GM12878 (cell line): ENCODE measurements around the gene RADIL. TPM values are rescaled to one million over a fixed set of nuclear protein-coding genes. Genes with fewer than 3 reads are reported as not detected.

Experiments
- ATAC-seq: fragments of 200-7000 bp; cut with Tn5 transposase; 3 replicates; pipeline ENCODE4 v1.9.1; 2020; ENCODE audit warnings: mild to moderate bottlenecking, moderate library complexity
- BruUV-seq: library from RNA; stranded (reverse); fragments of 400-500 nt; replicated peaks from 2 replicates; lab custom pipeline; 2021; lab: Mats Ljungman, UMichigan
- CTCF ChIA-PET: fragments of 300-600 bp; sonication (Branson Sonifier 250); formaldehyde crosslinking; extraction: SDS; loops from one replicate; lab custom pipeline; 2021; ENCODE audit warnings: inconsistent platforms; lab: Yijun Ruan, JAX
- POLR2A ChIA-PET: fragments of 350-600 bp; formaldehyde crosslinking; extraction: SDS; loops from one replicate; lab custom pipeline; 2021; ENCODE audit warnings: inconsistent platforms; lab: Charles Lee
- RAD21 ChIA-PET: fragments of 300-600 bp; sonication (Branson Sonifier 250); formaldehyde crosslinking; loops from one replicate; lab custom pipeline; 2023; ENCODE audit warnings: antibody characterized with exemption; ENCODE audit not compliant: unreplicated experiment; lab: Charles Lee
- SMC1A ChIA-PET: fragments of 300-600 bp; sonication (Branson Sonifier 250); formaldehyde crosslinking; loops from one replicate; lab custom pipeline; 2023; ENCODE audit not compliant: unreplicated experiment, uncharacterized antibody; lab: Charles Lee
- DNase-seq: peaks from one replicate; pipeline ENCODE4 v3.0.0-alpha.2; 2011; ENCODE audit warnings: low read depth, low spot score
- FAIRE-seq: peaks from 3 replicates; lab custom pipeline; 2011; peaks lifted over from hg19 to GRCh38; lab: Jason Lieb, UNC
- H2AFZ ChIP-seq: 2 replicates; pipeline ENCODE4 v1.6.0; 2011; ENCODE audit warnings: low read depth, low read length, control low read depth; ENCODE audit not compliant: control insufficient read depth
- H3K27ac ChIP-seq: 2 replicates; pipeline ENCODE4 v1.5.1; 2011; ENCODE audit warnings: control low read depth; ENCODE audit not compliant: control insufficient read depth, insufficient read depth
- H3K27me3 ChIP-seq, 2 experiments: replicated peaks in 1 of 2; 2 replicates each; pipeline versions ENCODE4 v1.6.0 to v1.6.1; 2011; ENCODE audit warnings: low read length in 1 of 2; ENCODE audit not compliant: control insufficient read depth in 2 of 2, insufficient read depth in 2 of 2
- H3K36me3 ChIP-seq, 2 experiments: 2 replicates each; pipeline ENCODE4 v1.5.1; 2011; ENCODE audit warnings: low read length in 1 of 2; ENCODE audit not compliant: control insufficient read depth in 2 of 2, insufficient read depth in 2 of 2
- H3K4me1 ChIP-seq: 2 replicates; pipeline ENCODE4 v1.6.1; 2011; ENCODE audit warnings: mild to moderate bottlenecking, low read length, moderate library complexity, mixed read lengths; ENCODE audit not compliant: control insufficient read depth, insufficient read depth
- H3K4me2 ChIP-seq: 2 replicates; pipeline ENCODE4 v1.6.0; 2011; ENCODE audit warnings: control low read depth; ENCODE audit not compliant: control insufficient read depth, insufficient read depth
- H3K4me3 ChIP-seq: fragments of 200-600 bp; sonication (generic); 2 replicates; pipeline ENCODE4 v1.5.1; 2016
- H3K79me2 ChIP-seq: 2 replicates; pipeline ENCODE4 v1.6.0; 2011; ENCODE audit warnings: low read length; ENCODE audit not compliant: control insufficient read depth, insufficient read depth
- H3K9ac ChIP-seq: 2 replicates; pipeline ENCODE4 v1.8.0; 2011; ENCODE audit warnings: low read length, control low read depth, mixed read lengths; ENCODE audit not compliant: control insufficient read depth, insufficient read depth
- H3K9me3 ChIP-seq: replicated peaks from 3 replicates; pipeline ENCODE4 v1.5.1; 2011; ENCODE audit warnings: mild to moderate bottlenecking, low read length; ENCODE audit not compliant: control insufficient read depth, insufficient read depth
- H4K20me1 ChIP-seq: 2 replicates; pipeline ENCODE4 v1.6.0; 2011; ENCODE audit not compliant: control insufficient read depth, insufficient read depth
- BACH1 ChIP-seq: fragments of 450-650 bp; IDR thresholded peaks from 2 replicates; pipeline ENCODE4 v1.6.1; 2017; ENCODE audit warnings: mild to moderate bottlenecking, borderline replicate concordance
- CBFB ChIP-seq: IDR thresholded peaks from 2 replicates; pipeline ENCODE4 v1.6.1; 2016; ENCODE audit warnings: antibody characterized with exemption, low read depth
- RAD21 ChIP-seq: IDR thresholded peaks from 2 replicates; pipeline ENCODE4 v1.6.1; 2011; ENCODE audit warnings: mild to moderate bottlenecking, low read depth, low read length, moderate library complexity; ENCODE audit not compliant: insufficient read depth
- SIN3A ChIP-seq: IDR thresholded peaks from 2 replicates; pipeline ENCODE4 v1.6.1; 2012; ENCODE audit warnings: low read depth, low read length, improper control_type of control experiment
- SP1 ChIP-seq: IDR thresholded peaks from one replicate; pipeline ENCODE4 v1.6.1; 2011; ENCODE audit warnings: low read depth, low read length
- SREBF2 ChIP-seq: IDR thresholded peaks from 2 replicates; pipeline ENCODE4 v1.6.1; 2012; ENCODE audit warnings: mild to moderate bottlenecking, low read length
- SRF ChIP-seq, 2 experiments: IDR thresholded peaks; 2 replicates each; pipeline ENCODE4 v1.6.1; 2011; ENCODE audit warnings: low read depth in 2 of 2, low read length in 2 of 2, mild to moderate bottlenecking in 1 of 2, moderate library complexity in 1 of 2
- TAF1 ChIP-seq: IDR thresholded peaks from 2 replicates; pipeline ENCODE4 v1.6.1; 2011; ENCODE audit warnings: mild to moderate bottlenecking, low read depth, low read length, borderline replicate concordance
- WRNIP1 ChIP-seq: IDR thresholded peaks from 2 replicates; pipeline ENCODE4 v1.6.1; 2011; ENCODE audit warnings: low read depth, low read length, improper control_type of control experiment, borderline replicate concordance
- WGBS: methylation state at CpG from one replicate; pipeline ENCODE4 v1.1.6; 2016; ENCODE audit warnings: low lambda C conversion rate; ENCODE audit not compliant: insufficient replicate concordance, insufficient coverage; ENCODE audit errors: missing lambda C conversion rate; 5-methylcytosine and 5-hydroxymethylcytosine counted together
- in situ Hi-C: fragments of 300-500 bp; cut with MboI; formaldehyde crosslinking; loops from 9 replicates; pipeline ENCODE4 v1.14.3; 2018; ENCODE audit warnings: mixed read lengths
- intact Hi-C: fragments of 100-400 bp; cut with micrococcal nuclease; formaldehyde crosslinking; loops from one replicate; pipeline ENCODE4 v1.14.2; 2022; ENCODE audit not compliant: unreplicated experiment
- polyA plus RNA-seq, 11 experiments: library from polyadenylated mRNA; depleted of rRNA in 4 of 11; unstranded in 6 of 11; stranded (reverse) in 5 of 11; fragments of >200 nt; fragmentation: Nextera tagmentation in 4 of 11; fragmentation: Illumina TruSeq in 1 of 11; extraction: Ambion mirVana in 4 of 11; extraction: Trizol in 1 of 11; gene quantifications; 1 replicate in 1 of 11; 2 replicates in 10 of 11; pipeline versions ENCODE4 v1.2.1 to v1.2.3, GENCODE V29; 2011 to 2016; ENCODE audit warnings: inconsistent platforms in 2 of 11, missing spikeins in 2 of 11, low read depth in 1 of 11
- total RNA-seq, 4 experiments: library from RNA; depleted of rRNA in 3 of 4; stranded (reverse); fragments of >200 nt in 3 of 4; fragmentation: Illumina TruSeq in 1 of 4; extraction: Trizol in 1 of 4; gene quantifications; 2 replicates each; pipeline versions ENCODE4 v1.2.1 to v1.2.3, GENCODE V29; 2013 to 2021
- TF ChIP-seq, protein P1 (sequence below): fragments of 150-350 bp; IDR thresholded peaks from 2 replicates; pipeline ENCODE4 v1.6.1; 2016; ENCODE audit warnings: low read depth, low read length
- TF ChIP-seq, protein P2 (sequence below): fragments of 450-650 bp; IDR thresholded peaks from 2 replicates; pipeline ENCODE4 v1.6.1; 2018; ENCODE audit warnings: borderline replicate concordance, mild to moderate bottlenecking; ENCODE audit not compliant: partially characterized antibody
- TF ChIP-seq, protein P3 (sequence below): fragments of 450-650 bp; IDR thresholded peaks from 2 replicates; pipeline ENCODE4 v1.6.1; 2017; ENCODE audit warnings: low read depth, mild to moderate bottlenecking, moderate library complexity

Gene RADIL
- total and polyA plus RNA-seq, 10 of the 15 experiments (the other 5 are each of a cell fraction or from before 2014, with no cell fraction given): 0.05 to 0.06 TPM; not detected in 8

DNA sequence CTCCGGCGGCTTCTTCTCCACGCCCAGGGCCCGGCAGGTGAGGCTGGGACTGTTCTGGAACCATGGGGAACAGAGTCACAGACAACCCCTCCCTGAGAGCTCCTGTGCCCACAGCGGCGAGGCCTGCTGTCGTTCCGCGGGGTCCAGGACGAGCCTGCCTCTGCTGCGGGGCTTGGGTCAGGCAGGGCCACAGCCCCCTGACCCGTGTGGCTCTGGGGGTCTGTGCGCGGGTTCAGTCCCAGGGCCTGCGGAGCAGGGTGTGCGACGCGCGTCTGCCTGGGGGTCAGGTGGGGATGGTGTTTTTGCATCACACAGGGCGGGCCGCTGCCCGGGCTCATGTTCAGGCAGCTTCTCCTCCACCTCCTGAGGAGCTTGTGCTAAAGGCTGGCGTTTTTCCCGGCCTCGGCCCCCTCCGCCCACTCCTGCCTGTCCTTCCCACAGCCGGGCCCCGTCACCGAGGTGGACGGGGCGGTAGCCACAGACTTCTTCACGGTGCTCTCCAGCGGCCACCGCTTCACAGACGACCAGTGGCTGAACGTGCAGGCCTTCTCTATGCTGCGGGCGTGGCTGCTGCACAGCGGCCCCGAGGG, 99.7 kb downstream of the RADIL start (continued):
- TF ChIP-seq, protein P1, sequence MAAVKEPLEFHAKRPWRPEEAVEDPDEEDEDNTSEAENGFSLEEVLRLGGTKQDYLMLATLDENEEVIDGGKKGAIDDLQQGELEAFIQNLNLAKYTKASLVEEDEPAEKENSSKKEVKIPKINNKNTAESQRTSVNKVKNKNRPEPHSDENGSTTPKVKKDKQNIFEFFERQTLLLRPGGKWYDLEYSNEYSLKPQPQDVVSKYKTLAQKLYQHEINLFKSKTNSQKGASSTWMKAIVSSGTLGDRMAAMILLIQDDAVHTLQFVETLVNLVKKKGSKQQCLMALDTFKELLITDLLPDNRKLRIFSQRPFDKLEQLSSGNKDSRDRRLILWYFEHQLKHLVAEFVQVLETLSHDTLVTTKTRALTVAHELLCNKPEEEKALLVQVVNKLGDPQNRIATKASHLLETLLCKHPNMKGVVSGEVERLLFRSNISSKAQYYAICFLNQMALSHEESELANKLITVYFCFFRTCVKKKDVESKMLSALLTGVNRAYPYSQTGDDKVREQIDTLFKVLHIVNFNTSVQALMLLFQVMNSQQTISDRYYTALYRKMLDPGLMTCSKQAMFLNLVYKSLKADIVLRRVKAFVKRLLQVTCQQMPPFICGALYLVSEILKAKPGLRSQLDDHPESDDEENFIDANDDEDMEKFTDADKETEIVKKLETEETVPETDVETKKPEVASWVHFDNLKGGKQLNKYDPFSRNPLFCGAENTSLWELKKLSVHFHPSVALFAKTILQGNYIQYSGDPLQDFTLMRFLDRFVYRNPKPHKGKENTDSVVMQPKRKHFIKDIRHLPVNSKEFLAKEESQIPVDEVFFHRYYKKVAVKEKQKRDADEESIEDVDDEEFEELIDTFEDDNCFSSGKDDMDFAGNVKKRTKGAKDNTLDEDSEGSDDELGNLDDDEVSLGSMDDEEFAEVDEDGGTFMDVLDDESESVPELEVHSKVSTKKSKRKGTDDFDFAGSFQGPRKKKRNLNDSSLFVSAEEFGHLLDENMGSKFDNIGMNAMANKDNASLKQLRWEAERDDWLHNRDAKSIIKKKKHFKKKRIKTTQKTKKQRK: no peak
- no peak for TF ChIP-seq CBFB
- TF ChIP-seq, protein P2, sequence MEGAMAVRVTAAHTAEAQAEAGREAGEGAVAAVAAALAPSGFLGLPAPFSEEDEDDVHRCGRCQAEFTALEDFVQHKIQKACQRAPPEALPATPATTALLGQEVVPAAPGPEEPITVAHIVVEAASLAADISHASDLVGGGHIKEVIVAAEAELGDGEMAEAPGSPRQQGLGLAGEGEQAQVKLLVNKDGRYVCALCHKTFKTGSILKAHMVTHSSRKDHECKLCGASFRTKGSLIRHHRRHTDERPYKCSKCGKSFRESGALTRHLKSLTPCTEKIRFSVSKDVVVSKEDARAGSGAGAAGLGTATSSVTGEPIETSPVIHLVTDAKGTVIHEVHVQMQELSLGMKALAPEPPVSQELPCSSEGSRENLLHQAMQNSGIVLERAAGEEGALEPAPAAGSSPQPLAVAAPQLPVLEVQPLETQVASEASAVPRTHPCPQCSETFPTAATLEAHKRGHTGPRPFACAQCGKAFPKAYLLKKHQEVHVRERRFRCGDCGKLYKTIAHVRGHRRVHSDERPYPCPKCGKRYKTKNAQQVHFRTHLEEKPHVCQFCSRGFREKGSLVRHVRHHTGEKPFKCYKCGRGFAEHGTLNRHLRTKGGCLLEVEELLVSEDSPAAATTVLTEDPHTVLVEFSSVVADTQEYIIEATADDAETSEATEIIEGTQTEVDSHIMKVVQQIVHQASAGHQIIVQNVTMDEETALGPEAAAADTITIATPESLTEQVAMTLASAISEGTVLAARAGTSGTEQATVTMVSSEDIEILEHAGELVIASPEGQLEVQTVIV: no peak

DNA sequence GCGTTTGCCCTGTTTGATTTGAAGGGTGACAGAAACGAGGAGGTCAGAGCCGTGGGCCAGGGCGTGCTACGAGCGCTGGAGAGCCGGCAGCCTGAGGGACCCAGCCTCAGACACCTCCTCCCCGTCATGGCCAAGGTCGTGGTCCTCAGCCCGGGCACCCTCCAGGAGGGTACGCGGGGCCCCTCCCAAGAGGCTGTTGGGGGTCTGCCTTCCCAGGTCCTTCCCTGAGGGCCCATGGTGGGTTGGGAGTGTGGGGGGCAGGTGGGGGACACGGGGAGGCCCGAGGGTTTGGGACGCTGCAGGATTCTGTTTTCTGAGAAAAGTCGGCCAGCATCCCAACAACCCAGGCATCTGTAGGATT, 100.2 kb downstream of the RADIL start:
- Histone ChIP-seq H3K4me2 (no peak overlapping the region), H3K27ac (no peak overlapping the region), H3K27me3 (no peaks in the 10 kb centered on the region), H3K4me3 (no peak overlapping the region), H3K79me2 (peaks cover 2% of the 10 kb centered on the region), H4K20me1 (no peaks in the 10 kb centered on the region), H3K9ac (no peak overlapping the region), H2AFZ (no peak overlapping the region), H3K4me1 (no peaks in the 10 kb centered on the region), H3K36me3 (peaks cover 11 to 26% of the 10 kb centered on the region in 2 experiments), H3K9me3 (no peaks in the 10 kb centered on the region)
- BruUV-seq: no TSS peak
- WGBS: 87% methylated on average over 15 of the region's 16 CpGs
- FAIRE-seq (no peak), DNase-seq (no peak), ATAC-seq (no peak)
- CTCF ChIA-PET: no interaction called here
- in situ Hi-C loops: no loop called here
- SMC1A ChIA-PET: no interaction called here
- RAD21 ChIA-PET: no interaction called here
- intact Hi-C loops: no loop called here
- POLR2A ChIA-PET: no interaction called here
- TF ChIP-seq SREBF2: no peak
- TF ChIP-seq BACH1: no peak
- no peak for TF ChIP-seq TAF1
- TF ChIP-seq SP1: no peak
- TF ChIP-seq, protein P3, sequence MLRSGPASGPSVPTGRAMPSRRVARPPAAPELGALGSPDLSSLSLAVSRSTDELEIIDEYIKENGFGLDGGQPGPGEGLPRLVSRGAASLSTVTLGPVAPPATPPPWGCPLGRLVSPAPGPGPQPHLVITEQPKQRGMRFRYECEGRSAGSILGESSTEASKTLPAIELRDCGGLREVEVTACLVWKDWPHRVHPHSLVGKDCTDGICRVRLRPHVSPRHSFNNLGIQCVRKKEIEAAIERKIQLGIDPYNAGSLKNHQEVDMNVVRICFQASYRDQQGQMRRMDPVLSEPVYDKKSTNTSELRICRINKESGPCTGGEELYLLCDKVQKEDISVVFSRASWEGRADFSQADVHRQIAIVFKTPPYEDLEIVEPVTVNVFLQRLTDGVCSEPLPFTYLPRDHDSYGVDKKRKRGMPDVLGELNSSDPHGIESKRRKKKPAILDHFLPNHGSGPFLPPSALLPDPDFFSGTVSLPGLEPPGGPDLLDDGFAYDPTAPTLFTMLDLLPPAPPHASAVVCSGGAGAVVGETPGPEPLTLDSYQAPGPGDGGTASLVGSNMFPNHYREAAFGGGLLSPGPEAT: no peak
- no peak for TF ChIP-seq WRNIP1
- no peak for TF ChIP-seq RAD21
- TF ChIP-seq SRF (IDR thresholded peaks at IDR 0.05; ENCODE audit: low read depth in 2 of 2, low read length in 2 of 2): no peak
- TF ChIP-seq SIN3A: no peak
